Hair follicle dermal papilla cell (primary cell): ENCODE data around the gene ZNF862. TPM values are rescaled to one million over a fixed set of nuclear protein-coding genes. Genes with fewer than 3 reads are reported as not detected.

Source experiments
- small RNA-seq: library from RNA; depleted of rRNA; stranded (forward); fragments of <200 nt; gene quantifications from one replicate; pipeline ENCODE3, GENCODE V24; 2012
- total RNA-seq: library from RNA; depleted of rRNA; stranded (reverse); fragments of >200 nt; gene quantifications from 2 replicates; pipeline ENCODE4 v1.2.3, GENCODE V29; 2012

The ZNF862 gene
- 7.3 and 13.3 TPM in 2 replicates for total RNA-seq

DNA sequence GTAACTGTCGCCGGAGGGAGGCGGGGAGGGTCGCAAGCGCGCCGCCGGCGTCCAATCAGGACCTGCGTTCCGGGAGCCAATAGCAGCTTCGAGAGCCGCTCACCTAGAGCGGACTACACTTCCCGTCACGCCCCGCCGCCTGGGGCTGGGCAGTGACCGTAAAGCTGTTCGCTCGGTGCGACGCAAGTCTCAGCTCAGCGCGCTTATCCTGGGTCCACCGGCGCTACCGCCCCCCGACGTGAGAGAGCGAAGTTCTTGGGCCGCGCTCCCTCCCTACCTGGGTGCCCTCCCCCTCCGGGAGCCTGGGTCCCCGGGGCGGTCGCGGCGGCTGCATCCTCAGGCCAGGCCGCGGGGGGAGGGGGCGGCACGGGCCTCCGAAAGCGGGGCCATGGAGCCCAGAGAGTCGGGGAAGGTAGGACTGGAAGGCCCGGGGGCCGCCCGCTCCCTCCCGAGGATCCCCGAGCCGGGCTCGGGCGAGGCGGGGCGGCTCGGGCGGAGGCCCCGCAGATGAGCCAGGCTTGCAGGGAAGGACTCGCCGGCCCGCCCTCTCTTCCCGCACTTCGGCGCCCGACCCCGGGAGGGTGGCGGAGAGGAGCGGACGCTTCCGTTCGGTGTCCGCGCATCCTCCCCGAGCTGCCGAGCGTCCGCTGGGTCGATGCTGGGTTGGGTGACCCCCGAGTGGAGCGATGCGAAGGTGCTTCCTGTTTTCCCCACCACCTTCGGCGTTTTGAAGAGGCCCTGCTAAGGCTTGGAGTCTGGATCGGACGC is at the start of gene ZNF862:
Gene ZNF862, plus strand, starts transcription at position 152 of the 768 bp plus-strand sequence. Its CDS starts 237 bp downstream, at position 389.

DNA sequence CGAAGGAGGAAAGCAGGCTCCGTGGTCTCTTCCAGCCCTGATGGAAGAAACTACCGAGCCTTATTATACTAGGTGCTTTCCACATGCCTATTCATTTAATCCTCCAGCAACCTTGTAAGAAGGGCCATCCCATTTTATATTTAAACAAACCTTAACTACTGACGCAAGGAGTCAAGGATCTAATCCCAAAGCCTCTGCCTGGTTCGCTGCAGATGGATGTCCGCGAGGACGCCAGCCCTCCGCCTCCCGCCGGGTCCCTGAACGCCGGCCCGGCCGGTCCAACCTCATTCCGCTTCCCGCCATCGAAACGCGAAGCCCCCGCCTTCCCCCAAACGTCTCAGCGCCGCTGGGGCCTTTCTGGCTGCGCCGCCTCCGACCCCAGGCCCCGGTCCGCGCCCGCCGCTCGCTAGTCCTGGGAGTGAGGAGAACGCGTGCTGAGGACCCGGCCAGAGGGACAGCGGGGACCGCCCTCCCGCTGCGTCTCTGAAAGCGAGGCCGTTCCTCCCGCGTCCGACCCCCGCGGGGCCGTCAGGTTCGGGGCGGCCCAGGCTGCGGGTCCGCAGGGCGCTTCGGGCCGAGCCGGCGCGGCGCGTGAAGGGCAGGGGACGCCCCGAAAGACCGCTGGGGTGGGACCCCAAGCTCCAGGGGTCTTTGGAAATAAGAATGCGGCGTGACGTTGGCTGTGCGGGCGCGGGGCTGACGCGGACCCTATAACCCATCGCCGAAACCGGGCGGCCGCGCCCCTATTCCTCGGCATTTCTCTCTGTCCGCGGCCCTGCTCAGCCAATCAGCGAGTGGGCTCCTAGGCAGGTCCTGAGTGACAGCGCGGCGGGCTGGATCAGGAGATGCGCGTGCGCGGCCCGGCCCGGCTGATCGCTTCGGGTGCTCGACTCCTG is 35.1 kb downstream of the ZNF862 start, which contains the start of gene ATP6V0E2:
Gene ATP6V0E2, plus strand, starts transcription at position 896 of the 896 bp plus-strand sequence. CDS start 97 bp downstream, outside the sequence.

Small RNAs within 50 kb of the gene (small RNA-seq; reads per million reads assigned to genes)
- not detected for gene AC093458.1

Other genes with a start within 250 kb of the ZNF862 start
- gene ZNF467, start 64.8 kb upstream of the ZNF862 start, total RNA-seq: 0.36 and 1.5 TPM in 2 replicates
- 10.9 and 16.7 TPM in 2 replicates for gene ATP6V0E2, start 35.6 kb downstream of the ZNF862 start, total RNA-seq